Kasumi-1 (cell line): Measurements from ENCODE around the gene KLHL3.

Experiments
- DNase-seq, 2 experiments: peaks; one replicate each; lab custom pipeline; 2025; lab: John Stamatoyannopoulos, UW

The KLHL3 gene

GRCh38 chr5:137611794-137612435 lies 124.0 kb downstream of the KLHL3 start:
- no peak for DNase-seq

- DNase-seq, result no peak
Observed at GRCh38 chr5:137611011-137611580, 124.8 kb downstream of the KLHL3 start.

- no peak for DNase-seq
Observed at GRCh38 chr5:137610598-137610997, 125.3 kb downstream of the KLHL3 start.

GRCh38 chr5:137609127-137609526 lies 126.8 kb downstream of the KLHL3 start:
- no peak for DNase-seq

GRCh38 chr5:137607771-137608170 lies 128.1 kb downstream of the KLHL3 start:
- no peak for DNase-seq

GRCh38 chr5:137606401-137606800 lies 129.5 kb downstream of the KLHL3 start:
- DNase-seq, result no peak

- DNase-seq, result peak; percentile 10 to 18
Observed at GRCh38 chr5:137605411-137605810, 130.5 kb downstream of the KLHL3 start.

- DNase-seq, result no peak
Observed at GRCh38 chr5:137604348-137605095, 131.4 kb downstream of the KLHL3 start.

- no peak for DNase-seq
Observed at GRCh38 chr5:137603891-137604290, 132.0 kb downstream of the KLHL3 start.

- no peak for DNase-seq
Observed at GRCh38 chr5:137603356-137603755, 132.5 kb downstream of the KLHL3 start.

GRCh38 chr5:137602721-137603273 lies 133.1 kb downstream of the KLHL3 start:
- no peak for DNase-seq

GRCh38 chr5:137600721-137601360 lies 135.0 kb downstream of the KLHL3 start:
- no peak for DNase-seq

GRCh38 chr5:137599457-137599856 lies 136.4 kb downstream of the KLHL3 start:
- DNase-seq, result no peak

GRCh38 chr5:137598399-137598798 lies 137.5 kb downstream of the KLHL3 start:
- DNase-seq, result no peak

GRCh38 chr5:137596941-137597340 lies 138.9 kb downstream of the KLHL3 start:
- no peak for DNase-seq

- DNase-seq, result no peak
Observed at GRCh38 chr5:137595396-137596079, 140.4 kb downstream of the KLHL3 start.

GRCh38 chr5:137594717-137595116 lies 141.2 kb downstream of the KLHL3 start:
- no peak for DNase-seq

- no peak for DNase-seq
Observed at GRCh38 chr5:137592317-137592716, 143.6 kb downstream of the KLHL3 start.

- no peak for DNase-seq
Observed at GRCh38 chr5:137589185-137589584, 146.7 kb downstream of the KLHL3 start.

GRCh38 chr5:137587919-137588318 lies 148.0 kb downstream of the KLHL3 start:
- DNase-seq, result no peak

GRCh38 chr5:137584262-137584661 lies 151.6 kb downstream of the KLHL3 start:
- DNase-seq, result no peak

- DNase-seq, result no peak
Observed at GRCh38 chr5:137583129-137583528, 152.8 kb downstream of the KLHL3 start.
